ENCODE data around the gene NKAIN1. TPM values are rescaled to one million over a fixed set of nuclear protein-coding genes. Genes with fewer than 3 reads are reported as not detected.

NKAIN1 gene
- polyA plus RNA-seq, 4 donors = 3.7 to 5.0 (median 3.9) TPM

DNA sequence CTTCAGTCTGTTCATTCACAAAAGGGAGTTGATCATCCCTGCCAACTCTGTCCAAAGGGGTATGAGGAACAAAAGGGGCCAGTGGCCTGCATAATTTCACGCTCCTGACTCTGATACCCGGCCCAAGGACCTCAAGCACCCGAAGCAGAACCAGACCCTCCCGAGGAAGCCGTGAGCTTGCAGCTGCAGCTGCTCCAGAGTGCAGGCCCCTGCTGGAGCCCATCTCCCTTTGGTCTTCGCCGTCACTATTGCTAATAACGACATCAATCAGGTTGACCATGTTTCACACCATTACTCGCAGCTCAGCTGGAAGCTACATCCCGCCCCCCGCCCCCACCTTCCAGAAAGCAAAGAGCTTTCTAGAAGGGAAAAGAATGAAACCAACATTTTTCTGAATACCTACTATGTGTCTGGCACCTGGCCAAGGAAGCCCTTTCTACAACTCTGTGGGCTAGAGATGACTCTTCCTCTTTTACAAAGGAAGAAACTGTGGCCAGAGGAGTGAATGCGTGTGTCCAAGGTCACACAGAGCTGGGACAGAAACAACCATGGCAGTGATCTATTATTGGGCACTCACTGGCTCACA, 5.5 kb downstream of the NKAIN1 start:
- DNase-seq (ENCODE audit: low read depth in 4 of 4, low spot score in 3 of 4) = no peak

- no peak for DNase-seq (ENCODE audit: low read depth in 4 of 4, low spot score in 3 of 4)
Observed at GRCh38 chr1:31232689-31233088, 7.0 kb downstream of the NKAIN1 start.

GRCh38 chr1:31231802-31232201, 7.9 kb downstream of the NKAIN1 start:
- no peak for DNase-seq (ENCODE audit: low read depth in 4 of 4, low spot score in 3 of 4)

- no peak for DNase-seq (ENCODE audit: low read depth in 4 of 4, low spot score in 3 of 4)
Observed at GRCh38 chr1:31230378-31230777, 9.3 kb downstream of the NKAIN1 start.

GRCh38 chr1:31228986-31229385, 10.7 kb downstream of the NKAIN1 start:
- DNase-seq (ENCODE audit: low read depth in 4 of 4, low spot score in 3 of 4) = no peak

DNA sequence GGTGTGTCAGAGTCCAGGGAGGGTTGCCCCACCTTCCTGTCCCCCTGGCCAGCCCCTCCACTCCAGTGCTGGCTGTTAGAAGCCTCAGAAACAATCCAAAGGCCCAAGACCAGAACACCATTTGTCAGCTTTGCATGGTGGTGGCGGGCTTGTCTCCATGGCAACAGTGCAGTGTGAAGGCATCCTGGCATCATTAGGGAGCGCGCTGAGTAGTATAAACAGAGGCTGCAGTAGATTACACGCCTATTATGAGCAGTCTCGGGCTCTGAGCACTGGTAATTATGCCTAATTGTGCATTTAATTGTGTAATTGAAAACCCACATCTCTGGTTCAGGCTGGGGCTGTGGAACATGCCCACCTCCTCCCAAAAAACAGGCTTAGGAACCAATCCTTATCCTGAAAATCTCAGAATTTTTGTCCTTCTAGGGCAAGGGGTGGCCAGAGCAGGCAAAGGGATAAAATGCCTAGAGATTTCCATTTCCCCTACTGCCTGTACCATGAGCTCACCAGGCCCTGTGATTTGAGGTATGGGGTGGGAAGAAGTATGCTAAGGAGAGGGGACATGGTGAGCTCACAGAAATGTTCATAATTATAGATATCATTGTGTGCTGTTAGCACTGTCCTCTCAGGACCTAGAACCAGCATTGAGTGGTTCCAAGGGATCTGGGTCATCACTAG, 11.7 kb downstream of the NKAIN1 start:
- DNase-seq (ENCODE audit: low read depth in 4 of 4, low spot score in 3 of 4) = no peak

- no peak for DNase-seq (ENCODE audit: low read depth in 4 of 4, low spot score in 3 of 4)
Observed at GRCh38 chr1:31224068-31224467, 15.6 kb downstream of the NKAIN1 start.

DNA sequence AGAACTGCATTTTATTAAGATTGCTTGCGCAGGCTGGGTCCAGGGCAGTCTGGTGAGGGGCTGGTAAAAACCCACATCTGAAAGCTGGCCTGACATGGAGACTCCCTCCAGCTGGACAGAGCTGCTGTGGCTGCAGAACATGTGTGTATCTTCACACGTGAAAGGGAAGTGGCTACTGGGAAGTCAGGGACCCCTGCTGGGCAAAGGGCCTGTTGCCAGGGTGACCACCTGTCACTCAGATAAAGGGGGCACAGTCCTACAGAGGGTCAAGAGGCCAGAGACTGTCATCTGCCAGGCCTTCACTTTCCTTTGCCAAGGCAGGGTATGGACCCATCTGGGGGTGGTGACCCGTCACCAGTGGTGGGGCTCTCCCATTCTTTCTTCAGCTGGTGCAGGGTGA, 17.5 kb downstream of the NKAIN1 start:
- DNase-seq (ENCODE audit: low read depth in 4 of 4, low spot score in 3 of 4) = no peak

DNA sequence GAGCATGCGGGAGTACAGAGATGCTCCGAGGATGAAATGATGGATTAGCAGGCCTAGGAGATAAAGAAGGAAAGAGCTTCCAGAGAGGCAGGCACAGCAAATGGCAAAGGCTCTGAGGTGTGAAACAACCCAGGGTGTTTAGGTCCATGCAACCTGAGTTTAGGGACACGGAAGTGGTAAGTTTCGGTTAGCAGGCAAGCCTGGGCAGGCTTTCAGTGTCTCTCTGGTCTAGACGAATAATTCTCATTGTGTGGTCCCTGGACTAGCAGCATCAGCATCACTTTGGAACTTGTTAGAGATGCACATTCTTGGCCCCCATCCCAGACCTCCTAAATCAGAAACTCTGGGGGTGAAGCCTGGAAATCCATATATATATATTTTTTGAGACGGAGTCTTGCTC, 18.6 kb downstream of the NKAIN1 start:
- no peak for DNase-seq (ENCODE audit: low read depth in 4 of 4, low spot score in 3 of 4)

GRCh38 chr1:31219489-31219888, 20.2 kb downstream of the NKAIN1 start:
- no peak for DNase-seq (ENCODE audit: low read depth in 4 of 4, low spot score in 3 of 4)

GRCh38 chr1:31218705-31219104, 21.0 kb downstream of the NKAIN1 start:
- no peak for DNase-seq (ENCODE audit: low read depth in 4 of 4, low spot score in 3 of 4)

DNA sequence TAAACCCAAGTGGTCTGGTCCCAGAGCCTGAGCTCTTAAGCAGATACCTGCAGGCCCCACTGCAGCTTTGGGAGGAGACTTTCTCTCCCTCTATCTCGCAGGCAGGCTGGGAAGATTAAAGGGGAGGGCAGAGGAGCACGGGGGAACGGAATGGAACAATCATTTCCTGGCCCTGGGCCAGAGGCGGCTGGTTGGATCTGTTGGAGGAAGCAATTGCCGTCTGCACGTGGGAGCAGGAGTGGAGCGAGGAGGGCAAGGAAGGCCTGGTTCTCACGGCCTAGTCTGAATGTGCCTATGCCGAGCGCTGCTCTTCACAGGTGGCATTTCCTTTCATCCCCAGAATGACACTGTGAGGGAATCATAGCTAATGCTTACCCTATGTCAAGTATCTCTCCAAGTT, 23.7 kb downstream of the NKAIN1 start:
- no peak for DNase-seq (ENCODE audit: low read depth in 4 of 4, low spot score in 3 of 4)

DNA sequence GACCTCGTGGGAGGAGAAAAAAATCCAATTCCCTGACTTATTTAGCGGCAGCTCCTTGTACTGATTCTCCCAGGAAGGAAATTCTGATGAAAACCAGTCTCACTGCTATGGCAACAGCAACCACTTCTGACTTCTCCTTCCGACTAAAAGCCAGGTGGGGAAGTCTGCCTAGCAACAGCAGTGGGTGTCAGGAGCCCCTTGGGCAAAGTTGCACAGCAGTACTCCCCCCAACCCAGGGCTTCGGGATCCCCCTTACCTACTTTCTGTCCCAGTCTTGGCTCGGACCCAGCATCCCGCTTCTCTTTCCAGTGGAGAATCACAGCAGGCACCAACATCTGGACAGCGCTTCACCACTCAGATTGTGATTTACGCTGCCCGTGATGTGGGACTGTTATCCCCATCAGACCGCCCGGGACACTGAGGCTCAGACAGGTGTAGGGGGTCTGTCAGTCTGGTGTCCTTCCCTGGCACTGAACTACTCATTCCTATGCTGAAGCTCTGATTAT, 24.6 kb downstream of the NKAIN1 start:
- DNase-seq (ENCODE audit: low read depth in 4 of 4, low spot score in 3 of 4) = no peak

DNA sequence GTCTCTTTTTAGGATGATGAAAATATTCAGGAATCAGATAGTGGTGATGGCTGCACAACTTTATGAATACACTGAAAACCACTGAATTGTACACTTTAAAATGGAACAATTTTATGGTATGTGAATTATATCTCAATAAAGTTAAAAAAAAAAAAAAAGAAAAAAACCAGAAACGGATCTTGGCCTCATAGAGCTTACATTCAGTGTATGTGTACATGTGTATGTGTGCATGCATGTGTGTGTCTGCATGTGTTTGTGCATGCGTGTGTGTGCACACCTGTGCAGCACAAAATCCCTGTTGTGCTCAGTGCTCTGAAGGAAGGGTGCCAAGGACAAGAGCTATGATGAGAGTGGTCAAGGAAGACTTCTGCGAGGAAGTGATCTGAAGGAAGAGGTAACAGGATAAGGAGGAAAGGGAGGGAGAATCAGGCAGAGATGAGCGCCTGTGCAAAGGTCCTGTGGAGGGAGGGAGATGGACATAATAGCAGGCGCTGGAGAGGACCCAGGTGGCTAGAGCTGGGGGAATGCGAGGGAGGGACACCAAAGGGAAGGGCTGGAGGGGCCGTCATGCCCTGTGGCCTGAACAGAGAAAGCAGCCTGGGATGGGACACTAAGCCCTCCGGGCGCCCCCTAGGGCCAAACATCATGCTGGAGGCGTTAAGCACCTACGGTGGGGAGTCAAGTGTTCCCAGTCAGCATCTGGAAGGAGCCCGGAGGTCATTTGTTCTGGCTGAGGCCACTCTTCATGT, 25.2 kb downstream of the NKAIN1 start:
- DNase-seq (ENCODE audit: low read depth in 4 of 4, low spot score in 3 of 4) = no peak

DNA sequence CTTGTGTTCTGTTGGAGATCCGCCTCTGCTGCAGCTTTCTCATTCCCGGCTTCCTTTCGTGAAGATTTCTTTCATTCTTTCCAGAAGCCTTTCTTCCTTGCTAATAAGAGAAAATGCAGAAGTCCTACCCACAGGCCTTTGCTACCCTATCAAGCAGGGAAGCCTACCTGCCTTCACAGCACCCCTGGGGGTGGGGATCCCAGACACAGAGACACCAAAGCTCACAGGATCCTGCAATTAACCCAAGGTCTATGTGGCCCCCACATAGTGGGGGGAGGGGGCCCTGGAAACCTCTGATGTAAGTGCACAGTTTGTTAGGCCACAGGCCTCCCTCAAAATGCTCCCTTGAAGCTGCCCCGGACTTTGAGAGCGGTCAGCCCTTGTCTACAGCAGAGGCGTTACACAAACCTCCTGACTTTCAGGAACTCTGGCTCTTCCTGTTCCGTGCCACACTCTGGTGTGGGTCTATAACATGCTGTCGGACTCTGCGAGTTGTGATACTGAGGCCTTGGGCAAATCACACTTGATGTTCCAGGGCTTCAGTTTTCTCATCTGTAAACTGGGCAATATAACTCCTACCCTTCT, 31.2 kb downstream of the NKAIN1 start:
- no peak for DNase-seq (ENCODE audit: low read depth in 4 of 4, low spot score in 3 of 4)

DNA sequence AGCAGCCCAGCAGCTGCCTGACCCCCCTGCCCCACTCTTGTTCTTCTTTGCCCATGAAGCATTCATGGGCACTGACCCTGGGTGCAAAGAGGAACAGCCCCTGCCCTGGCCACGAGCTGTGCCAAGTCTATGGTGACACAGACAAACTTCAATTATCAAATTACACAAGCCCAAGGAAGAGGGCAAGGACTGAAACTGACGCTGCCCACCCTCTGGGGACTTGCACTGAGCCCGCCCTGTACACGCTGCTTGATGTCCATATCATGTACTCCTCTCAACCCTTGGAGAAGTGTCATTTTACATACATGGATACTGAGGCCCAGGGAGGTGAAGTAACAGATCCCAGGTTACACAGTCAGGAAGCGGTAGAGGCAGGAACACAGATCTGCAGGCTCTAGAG, 32.1 kb downstream of the NKAIN1 start:
- no peak for DNase-seq (ENCODE audit: low read depth in 4 of 4, low spot score in 3 of 4)

- no peak for DNase-seq (ENCODE audit: low read depth in 4 of 4, low spot score in 3 of 4)
Observed at GRCh38 chr1:31207046-31207445, 32.6 kb downstream of the NKAIN1 start.

DNA sequence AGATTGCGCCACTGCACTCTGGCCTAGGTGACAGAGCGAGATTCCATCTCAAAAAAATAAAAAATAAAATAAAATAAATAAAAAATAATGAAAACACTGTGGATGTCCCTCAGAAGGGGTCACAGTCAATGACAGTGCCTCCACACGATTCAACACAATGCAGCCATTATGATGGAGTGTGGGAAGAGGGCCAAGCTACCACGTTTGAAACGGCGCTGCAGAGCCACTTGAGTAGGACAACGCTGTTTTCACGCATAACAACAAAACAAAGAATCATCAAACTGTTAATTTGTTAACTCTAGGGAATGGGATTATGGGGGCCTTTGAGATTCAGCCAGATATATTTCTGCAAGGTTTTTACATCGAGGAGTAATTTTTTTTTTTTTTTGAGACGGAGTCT, 36.5 kb downstream of the NKAIN1 start:
- DNase-seq (ENCODE audit: low read depth in 4 of 4, low spot score in 3 of 4) = no peak

DNA sequence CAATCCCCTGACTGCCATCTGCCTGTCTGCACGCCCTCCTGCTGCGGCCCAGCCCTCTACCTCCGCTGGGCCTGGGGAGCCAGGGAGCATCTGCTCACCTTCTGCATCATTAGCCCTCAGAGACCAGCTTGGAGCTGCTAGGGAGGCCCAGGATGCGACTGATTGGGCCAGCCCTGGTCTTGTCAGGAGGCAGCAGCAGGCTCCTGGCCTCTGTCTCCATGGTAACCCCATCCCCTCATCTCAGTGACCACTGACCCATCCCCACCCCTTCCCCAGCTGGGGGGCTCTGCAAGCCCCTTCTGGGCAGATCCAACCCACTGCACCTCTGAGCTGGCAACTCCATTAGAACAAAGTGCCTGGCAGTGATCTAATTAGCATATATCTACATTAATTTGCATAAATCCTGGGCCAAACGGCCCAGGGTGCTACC, 37.7 kb downstream of the NKAIN1 start:
- DNase-seq (ENCODE audit: low read depth in 4 of 4, low spot score in 3 of 4) = no peak

DNA sequence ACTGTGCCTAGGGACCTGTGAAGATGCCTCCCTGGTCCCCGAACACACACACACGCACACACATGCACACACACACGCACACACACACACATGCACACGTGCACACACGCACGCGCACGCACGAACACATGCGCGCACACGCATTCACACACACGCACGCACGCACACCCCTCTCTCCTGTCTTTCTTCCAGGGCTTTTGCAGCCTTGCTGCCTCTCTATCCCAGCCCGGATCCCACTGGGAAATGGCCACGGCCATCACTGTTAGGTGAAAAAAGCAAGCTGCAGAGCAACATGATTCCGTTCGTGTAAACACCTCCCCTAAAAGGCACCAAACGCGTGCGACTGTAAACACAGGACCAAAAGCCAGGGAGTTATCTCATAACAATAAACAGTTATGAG, 39.7 kb downstream of the NKAIN1 start:
- no peak for DNase-seq (ENCODE audit: low read depth in 4 of 4, low spot score in 3 of 4)

DNA sequence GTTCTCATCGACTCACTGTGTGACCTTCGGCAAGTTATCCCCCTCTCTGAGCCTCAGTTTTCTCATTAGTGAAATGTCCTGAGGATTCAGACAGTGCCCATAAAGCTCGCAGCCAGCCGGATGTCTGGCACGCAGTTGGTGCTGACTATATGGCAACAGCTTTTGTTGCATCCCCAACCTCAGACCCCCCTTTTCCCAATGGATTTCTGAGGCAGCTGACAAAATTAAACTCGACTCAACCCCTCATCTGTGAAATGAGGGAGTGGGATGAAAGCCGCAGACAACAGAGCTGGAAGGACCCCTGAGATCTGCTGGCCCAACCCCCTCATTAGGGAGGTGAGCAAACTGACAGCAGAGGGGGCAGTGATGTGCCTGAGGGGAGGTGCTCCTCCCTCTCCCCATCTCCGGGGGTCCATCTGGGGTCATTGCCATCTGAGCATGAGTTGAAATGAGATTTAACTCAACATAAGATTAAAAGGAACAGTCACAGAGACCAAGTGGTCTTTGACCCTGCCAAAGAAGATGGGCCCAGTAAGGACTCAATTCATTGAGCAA, 40.4 kb downstream of the NKAIN1 start:
- no peak for DNase-seq (ENCODE audit: low read depth in 4 of 4, low spot score in 3 of 4)
